ENCODE results near the gene UBTD1. TPM values are rescaled to one million over a fixed set of nuclear protein-coding genes. Genes with fewer than 3 reads are reported as not detected.

UBTD1 gene
- total RNA-seq, 6 experiments from 2014 or later: 5.4 to 8.8 (median 7.0) TPM

DNA sequence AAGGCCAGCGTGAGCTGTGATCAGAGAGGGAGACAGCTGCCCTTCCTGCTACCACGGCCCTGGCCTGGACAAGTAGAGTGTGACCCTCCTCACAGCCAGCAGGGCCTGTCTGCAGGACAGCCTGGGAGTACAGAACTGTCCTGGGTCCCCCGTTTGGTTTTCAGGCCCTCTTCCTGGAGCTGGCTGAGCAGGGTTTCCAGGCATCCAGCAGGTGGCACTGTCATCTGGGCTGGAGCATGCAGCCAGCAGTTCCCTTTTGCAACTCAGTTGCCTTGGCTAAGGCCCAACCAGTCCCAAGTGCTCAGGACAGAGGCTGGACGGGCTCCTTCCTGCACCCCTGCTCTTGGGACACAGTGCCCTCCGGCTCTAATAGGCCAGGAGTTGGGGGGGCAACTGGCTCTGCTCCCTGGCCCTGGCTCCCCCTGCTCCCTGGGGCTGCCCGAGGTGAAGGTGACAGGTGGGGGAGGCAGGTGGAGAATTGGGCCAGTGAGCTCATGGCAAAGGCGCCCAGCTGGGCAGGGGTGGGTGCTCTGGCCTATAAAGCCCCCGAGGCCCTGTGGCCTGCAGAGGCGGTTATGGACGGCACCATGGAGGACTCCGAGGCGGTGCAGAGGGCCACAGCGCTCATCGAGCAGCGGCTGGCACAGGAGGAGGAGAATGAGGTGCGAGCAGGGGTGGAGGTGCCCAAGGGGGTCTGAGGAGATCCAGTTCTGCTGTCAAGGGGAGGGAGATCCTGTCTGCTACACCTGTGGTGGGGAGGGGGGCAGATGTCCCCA is 73.7 kb downstream of the UBTD1 start, which contains the start of gene ANKRD2:
TSS of gene ANKRD2 (plus strand) at position 566 of the 776 bp plus-strand sequence. CDS start at position 576, 10 bp downstream.
- no peak for TF ChIP-seq POLR2A (IDR thresholded peaks at IDR 0.05)
- TF ChIP-seq, protein P1, sequence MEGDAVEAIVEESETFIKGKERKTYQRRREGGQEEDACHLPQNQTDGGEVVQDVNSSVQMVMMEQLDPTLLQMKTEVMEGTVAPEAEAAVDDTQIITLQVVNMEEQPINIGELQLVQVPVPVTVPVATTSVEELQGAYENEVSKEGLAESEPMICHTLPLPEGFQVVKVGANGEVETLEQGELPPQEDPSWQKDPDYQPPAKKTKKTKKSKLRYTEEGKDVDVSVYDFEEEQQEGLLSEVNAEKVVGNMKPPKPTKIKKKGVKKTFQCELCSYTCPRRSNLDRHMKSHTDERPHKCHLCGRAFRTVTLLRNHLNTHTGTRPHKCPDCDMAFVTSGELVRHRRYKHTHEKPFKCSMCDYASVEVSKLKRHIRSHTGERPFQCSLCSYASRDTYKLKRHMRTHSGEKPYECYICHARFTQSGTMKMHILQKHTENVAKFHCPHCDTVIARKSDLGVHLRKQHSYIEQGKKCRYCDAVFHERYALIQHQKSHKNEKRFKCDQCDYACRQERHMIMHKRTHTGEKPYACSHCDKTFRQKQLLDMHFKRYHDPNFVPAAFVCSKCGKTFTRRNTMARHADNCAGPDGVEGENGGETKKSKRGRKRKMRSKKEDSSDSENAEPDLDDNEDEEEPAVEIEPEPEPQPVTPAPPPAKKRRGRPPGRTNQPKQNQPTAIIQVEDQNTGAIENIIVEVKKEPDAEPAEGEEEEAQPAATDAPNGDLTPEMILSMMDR (IDR thresholded peaks at IDR 0.05): peak; percentile 89 to 97 (median 94)
- WGBS (ENCODE audit: insufficient coverage, low coverage, low lambda C conversion rate, missing lambda C conversion rate): 62% methylated on average over 10 of the region's 16 CpGs
- no peaks in the 10 kb centered on the region for H3K27me3 ChIP-seq
- H3K27ac ChIP-seq: no peak within 1 kb of the TSS
- ATAC-seq (peak; percentile 79 to 88 (median 84)), DNase-seq (peak; percentile 84 to 92 (median 89))
- peaks cover 0 to 19% (median 8%) of the 10 kb centered on the region in 4 donors for H3K4me1 ChIP-seq
- H3K4me3 ChIP-seq: no peak within 1 kb of the TSS
- intact Hi-C loops (cut with DNase I): no loop called here
- H3K36me3 ChIP-seq: peaks cover 0 to 14% (median 0%) of the 10 kb centered on the region in 4 donors
- no peaks in the 10 kb centered on the region for H3K9me3 ChIP-seq

DNA sequence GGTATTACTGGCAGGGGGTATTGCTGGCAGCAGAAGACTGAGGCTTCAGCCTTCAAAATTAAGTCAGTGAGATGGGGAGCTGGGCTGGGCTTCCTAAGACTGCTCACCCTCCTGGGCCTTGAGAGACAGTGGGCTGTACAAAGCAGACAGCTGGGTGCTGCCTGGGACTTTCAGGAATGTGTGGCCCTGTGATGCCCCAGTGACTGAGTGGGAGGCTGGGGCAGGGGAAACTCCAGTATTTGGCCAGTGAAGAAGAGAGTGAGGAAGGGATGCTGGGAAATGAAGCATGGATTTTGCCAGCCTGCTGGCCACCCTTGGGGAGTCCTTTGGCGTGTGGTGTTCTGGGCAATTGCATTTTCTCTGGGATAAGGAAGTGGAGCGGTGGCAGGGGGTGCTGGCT is 74.3 kb downstream of the UBTD1 start:
- Histone ChIP-seq H3K4me1 (peaks cover 0 to 19% (median 8%) of the 10 kb centered on the region in 4 donors), H3K36me3 (peaks cover 0 to 14% (median 0%) of the 10 kb centered on the region in 4 donors), H3K27me3 (no peaks in the 10 kb centered on the region), H3K27ac (no peak overlapping the region), H3K4me3 (no peak overlapping the region), H3K9me3 (no peaks in the 10 kb centered on the region)
- no peak for DNase-seq
- TF ChIP-seq, protein P1 (IDR thresholded peaks at IDR 0.05): no peak
- WGBS (ENCODE audit: insufficient coverage, low coverage, low lambda C conversion rate, missing lambda C conversion rate): no CpG with 5 or more reads among the region's 2 CpGs
- ATAC-seq: no peak
- intact Hi-C loops (cut with DNase I): no loop called here

DNA sequence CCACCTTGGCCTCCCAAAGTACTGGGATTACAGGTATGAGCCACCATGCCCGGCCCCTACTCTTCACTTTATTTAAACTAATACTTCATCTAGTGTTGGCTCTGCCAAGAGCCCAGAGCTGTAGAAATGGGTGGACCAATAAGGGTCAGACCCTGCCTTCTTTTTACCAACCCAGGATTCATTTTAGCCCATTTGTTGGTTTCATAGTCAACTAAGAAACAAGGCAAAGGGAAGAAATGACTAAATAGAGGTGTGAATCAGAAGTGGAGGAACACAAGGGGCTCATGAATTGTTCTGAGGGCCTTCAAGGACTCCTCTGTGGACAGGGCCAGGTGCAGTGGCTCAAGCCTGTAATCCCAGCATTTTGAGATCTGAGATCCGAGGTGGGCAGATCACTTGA is 74.9 kb downstream of the UBTD1 start:
- intact Hi-C loops (cut with DNase I): no loop called here
- TF ChIP-seq POLR2A (IDR thresholded peaks at IDR 0.05): no peak
- TF ChIP-seq, protein P1 (IDR thresholded peaks at IDR 0.05): no peak
- H3K27ac ChIP-seq: no peak overlapping the region

DNA sequence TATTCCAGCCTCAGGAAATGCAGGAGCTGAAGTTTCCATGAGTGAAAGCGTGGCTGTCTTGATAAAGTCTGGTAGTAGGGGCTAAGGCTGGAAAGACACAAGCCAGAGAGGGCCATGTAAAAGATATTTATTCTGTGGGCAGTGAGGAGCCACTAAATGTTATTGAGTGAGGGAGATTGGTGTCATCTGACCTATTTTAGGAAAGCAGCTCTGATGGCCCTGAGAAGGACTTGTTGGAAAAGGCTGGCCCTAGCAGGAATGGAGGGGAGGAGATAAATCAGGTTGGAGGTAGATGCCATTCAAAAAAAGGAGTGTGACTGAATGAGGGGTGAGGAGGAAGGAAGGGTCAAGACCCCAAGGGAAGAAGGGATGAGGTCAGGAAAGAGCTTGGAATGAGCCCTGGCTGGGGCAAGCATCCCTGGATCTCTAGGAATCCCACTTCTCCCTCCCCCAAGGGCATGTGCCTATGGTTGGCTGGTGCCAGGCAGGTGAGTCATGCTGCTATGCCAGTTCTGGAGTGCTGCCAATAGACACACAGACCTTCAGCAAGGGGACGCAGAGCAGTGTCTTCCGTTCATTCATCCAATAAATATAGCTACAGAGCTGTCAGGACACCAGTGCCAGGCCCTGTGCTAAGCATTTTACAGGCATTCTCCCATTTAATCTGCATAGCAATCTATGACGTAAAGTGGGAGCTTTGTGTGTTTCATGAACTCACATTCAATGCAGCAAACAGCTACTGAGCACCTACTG is 75.8 kb downstream of the UBTD1 start:
- 46% methylated on average over 3 of the region's 4 CpGs for WGBS (ENCODE audit: insufficient coverage, low coverage, low lambda C conversion rate, missing lambda C conversion rate)
- intact Hi-C loops (cut with DNase I): no loop called here
- TF ChIP-seq POLR2A (IDR thresholded peaks at IDR 0.05): no peak
- TF ChIP-seq, protein P1 (IDR thresholded peaks at IDR 0.05): no peak
- peak; percentile 86 to 90 (median 88) for ATAC-seq
- peaks cover 0 to 7% (median 0%) of the 10 kb centered on the region in 4 donors for H3K36me3 ChIP-seq
- H3K27me3 ChIP-seq: no peaks in the 10 kb centered on the region
- DNase-seq: peak; percentile 80 to 91 (median 89)
- no peaks in the 10 kb centered on the region for H3K9me3 ChIP-seq
- no peak overlapping the region for H3K4me3 ChIP-seq
- peak overlapping the region; percentile 49 to 83 (median 62) for H3K27ac ChIP-seq
- peaks cover 0 to 19% (median 8%) of the 10 kb centered on the region in 4 donors for H3K4me1 ChIP-seq

More for the DNA sequence above, 74.9 kb downstream of the UBTD1 start:
- no peak overlapping the region for H3K4me3 ChIP-seq
- DNase-seq: no peak
- H3K36me3 ChIP-seq: peaks cover 0 to 12% (median 0%) of the 10 kb centered on the region in 4 donors
- H3K4me1 ChIP-seq: peaks cover 0 to 19% (median 8%) of the 10 kb centered on the region in 4 donors
- no peaks in the 10 kb centered on the region for H3K9me3 ChIP-seq
- 66% methylated on average over 2 of the region's 2 CpGs for WGBS (ENCODE audit: insufficient coverage, low coverage, low lambda C conversion rate, missing lambda C conversion rate)
- no peak for ATAC-seq
- H3K27me3 ChIP-seq: no peaks in the 10 kb centered on the region
